Hematopoietic multipotent progenitor cell treated with erythropoietin and hydrocortisone succinate and interleukin-3 and kit ligand, for 6 days (in vitro differentiated cells): Measurements from ENCODE around the gene RAF1.
"Not testable (repeated sequence)": the region's sequence is repeated elsewhere in the genome, so short reads cannot be mapped to it uniquely, and the experiment has no call there.

Source experiments
- DNase-seq: peaks from one replicate; pipeline ENCODE4 v3.0.0-alpha.2; 2015

The RAF1 gene

DNA sequence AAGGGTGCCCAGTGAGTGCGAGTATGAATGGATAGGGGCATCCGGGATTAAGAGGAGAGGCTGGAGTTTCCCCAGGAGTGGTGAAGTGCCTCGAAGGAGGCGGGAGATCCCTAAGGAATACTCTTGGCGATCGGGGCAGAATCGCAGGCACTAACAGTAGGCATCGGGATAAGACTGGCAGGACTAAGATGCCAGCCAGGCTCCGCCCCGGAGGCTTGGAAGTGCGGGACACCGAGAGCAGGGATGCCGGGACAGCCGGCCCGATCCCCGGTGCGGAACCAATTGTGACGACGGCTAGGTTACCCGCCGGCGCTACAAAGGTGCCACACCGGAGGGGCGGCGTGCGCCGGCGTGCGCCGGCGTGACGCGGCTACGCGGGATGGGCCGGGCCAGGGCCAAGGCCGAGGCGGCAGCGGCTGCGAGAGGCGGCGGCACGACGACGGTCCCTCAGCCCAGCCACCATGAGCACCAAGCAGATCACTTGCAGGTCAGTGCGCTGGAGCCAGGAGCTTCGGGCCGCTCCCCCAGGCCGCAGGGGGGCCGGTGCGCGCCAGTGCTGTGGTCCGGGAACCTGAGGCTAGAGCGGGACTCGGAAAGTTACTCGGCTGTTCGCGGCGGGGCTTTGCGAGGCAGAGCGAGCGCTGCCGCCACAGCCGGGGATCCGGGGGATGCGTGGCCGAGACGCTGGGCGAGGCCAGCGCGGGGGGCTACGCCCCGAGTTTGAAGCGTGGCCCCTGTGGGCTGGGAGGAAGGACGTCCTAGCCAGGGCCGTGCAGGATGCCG, 107.0 kb downstream of the RAF1 start, which contains the start of gene MKRN2:
MKRN2 (plus strand) TSS at position 398 of the 783 bp plus-strand sequence; CDS start at position 462, 64 bp downstream.
- peak; percentile 88 for DNase-seq

DNA sequence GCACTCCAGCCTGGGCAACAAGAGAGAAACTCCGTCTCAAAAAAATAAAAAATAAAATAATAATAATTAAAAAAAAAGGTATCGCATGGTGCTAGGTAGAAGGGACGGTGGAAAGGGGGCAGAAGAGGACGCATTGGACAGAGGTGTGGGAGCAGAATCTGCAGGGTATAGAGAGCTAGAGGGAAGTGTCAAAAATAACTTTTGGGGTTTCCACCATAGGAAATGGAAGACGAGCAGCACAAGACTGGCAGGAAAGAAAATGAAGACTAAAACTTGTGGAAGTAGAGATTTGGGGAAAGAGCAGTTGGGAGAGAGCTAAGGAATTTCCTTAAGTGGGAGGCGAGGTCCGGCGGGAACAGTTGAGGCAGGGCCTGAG, 107.6 kb downstream of the RAF1 start:
- DNase-seq = no peak

DNA sequence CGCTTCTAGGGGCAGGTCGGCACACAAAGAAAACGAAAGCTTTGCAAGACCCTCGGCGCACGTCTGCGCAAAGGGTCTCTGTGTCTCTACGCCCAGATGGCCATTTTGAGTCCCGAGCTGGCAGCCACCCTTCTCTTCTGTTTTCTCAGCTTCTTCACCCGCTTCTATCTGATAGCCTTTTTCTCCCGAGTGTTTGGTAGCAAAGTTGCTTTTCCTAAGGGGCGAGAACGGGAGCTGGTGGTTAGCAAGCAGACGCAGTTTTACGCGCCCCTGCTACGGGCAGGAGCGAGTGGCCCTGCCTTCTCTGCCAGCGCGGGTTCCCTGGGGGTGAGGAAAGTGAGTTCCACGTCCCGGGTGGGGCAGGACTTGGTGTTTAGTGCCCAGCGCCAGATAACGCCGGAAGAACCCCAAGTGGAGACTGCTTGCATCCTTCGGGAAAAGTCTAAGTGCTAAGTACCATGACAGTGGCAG, 110.0 kb downstream of the RAF1 start:
- peak; percentile 59 for DNase-seq

DNA sequence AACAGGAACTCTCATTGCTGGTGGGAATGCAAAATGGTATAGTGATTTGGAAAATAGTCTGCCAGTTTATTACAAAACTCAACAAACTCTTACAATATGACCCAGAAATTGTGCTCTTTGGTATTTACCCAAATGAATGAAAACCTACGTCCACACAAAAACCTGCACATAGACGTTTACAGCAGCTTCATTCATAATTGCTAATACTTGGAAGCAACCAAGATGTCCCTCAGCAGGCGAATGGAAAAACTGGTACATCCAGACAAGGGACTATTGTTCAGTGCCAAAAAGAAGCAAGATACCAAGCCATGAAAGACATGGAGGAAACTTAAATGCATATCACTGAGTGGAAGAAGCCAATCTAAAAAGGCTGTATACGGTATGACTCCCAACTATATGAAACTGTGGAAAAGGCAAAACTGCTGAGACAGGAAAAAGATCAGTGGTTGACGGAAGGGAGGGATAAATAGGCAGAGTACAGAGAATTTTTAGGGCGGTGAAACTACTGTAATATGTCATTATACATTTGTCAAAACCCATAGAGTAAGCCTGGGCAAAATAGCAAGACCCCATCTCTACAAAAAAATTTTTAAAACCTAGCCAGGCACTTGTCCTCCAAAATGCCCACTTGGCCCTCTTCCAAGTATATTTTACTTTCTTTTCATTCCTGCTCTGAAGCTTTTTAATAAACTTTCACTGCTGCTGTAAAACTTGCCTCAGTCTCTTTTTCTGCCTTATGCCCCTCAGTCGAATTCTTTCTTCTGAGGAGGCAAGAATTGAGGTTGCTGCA, 113.8 kb downstream of the RAF1 start:
- no peak for DNase-seq

DNA sequence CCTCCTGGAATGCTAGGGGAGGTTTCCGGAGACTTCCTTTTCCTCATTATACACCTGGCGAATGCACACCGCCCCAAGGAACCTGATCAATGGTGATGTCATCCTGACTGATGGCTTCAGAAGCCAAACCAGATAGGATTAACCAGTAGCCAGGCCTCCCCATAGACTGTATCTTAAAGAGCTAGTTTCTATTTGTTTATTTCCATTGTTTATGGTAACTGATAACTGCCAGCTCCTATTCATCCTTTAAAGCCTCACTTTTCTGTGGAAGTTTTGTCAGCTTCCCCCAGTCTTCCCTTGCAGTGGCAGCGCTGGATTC, 118.5 kb downstream of the RAF1 start, which contains the start of gene MKRN2OS:
MKRN2OS (minus strand) TSS at position 27 of the 319 bp plus-strand sequence. CDS start 35 bp downstream, outside the sequence.
- DNase-seq = no peak

DNA sequence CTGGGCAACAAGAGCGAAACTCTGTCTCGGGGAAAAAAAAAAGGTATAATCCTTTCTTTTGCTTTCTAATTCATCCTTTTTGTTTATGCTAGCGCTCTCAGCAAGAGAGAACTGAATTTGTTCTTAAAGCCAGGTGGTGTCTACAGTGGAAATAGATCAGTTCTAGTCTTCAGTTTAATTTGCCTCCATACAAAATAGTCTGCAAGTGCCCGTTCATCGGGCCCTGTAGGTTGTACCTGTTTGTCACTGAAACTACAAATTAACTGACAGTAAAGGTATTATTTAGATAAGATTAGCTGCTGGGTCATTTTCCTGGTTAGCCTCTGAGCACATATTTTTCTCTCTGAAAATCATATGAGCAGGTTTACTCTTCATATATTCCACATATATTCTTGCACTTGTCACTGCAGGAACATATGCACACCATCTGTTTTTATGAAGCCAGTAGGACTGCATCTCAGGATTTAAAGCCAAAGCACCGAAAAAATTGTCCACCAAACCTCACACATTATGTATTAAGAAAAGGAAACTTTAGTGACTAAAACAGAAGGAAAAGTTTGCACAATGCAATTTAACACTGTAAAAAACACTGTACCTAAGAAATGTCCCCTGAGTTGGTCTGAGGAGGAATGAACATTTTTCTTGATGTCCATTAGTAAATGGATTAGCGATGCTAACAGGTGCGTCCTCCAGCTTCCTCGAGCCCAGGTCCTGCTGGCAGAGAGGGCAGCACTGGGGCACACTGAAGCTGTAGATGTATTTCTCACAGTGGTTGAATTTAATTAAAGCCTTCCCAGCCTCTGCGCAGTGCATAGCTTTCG, 119.1 kb downstream of the RAF1 start:
- DNase-seq = no peak

DNA sequence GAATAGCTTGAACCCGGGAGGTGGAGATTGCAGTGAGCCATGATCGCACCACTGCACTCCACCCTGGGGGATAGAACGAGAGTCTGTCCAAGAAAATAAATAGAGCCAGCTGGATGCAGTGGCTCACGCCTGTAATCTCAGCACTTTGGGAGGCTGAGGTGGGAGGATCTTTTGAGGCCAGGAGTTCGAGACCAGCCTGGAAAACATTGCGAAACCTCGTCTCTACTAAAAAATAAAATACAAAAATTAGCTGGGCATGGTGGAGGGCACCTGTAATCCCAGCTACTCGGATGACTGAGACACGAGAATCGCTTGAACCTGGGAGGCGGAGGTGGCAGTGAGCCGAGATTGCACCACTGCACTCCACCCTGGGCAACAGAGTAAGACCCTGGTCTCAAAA, 120.4 kb downstream of the RAF1 start:
- not testable (repeated sequence) for DNase-seq

DNA sequence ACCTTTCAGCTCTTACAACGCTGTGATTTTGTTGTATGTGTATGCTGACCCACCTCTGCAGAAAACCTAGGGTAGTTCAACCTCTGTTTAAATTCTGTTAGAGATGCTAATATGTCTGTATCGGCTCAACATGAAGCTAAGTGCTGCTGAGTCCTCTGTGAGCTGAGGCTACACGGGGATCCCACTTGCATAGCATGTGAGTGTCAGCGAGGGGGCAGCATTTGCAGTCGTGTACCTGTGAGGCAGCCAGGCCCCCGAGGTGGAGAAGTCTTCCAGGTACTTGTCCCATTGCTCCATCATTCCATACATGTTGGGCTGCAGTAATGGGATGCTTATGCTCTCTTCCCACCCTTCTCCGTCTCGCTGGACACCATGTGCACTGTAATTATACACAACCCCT, 122.3 kb downstream of the RAF1 start:
- DNase-seq = no peak

DNA sequence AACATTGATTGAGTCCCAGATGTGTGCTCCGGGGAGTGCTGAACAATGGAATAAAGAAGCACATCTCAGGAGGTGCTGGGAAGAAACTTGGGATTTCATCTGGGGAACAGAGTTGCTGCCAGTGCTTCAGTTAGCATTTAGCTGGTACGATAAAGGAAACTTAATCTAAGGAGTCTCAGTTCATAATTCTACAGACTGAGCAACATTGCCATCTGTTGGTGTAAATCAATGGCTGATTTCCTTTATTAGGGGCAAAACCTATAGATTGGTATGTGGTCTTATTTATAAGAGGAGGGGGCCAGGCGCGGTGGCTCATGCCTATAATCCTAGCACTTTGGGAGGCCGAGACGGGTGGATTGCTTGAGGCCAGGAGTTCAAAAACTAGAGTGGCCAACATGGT, 127.5 kb downstream of the RAF1 start:
- DNase-seq = no peak
